ENCODE data around the gene FBXO11.

- TF ChIP-seq, protein P1, sequence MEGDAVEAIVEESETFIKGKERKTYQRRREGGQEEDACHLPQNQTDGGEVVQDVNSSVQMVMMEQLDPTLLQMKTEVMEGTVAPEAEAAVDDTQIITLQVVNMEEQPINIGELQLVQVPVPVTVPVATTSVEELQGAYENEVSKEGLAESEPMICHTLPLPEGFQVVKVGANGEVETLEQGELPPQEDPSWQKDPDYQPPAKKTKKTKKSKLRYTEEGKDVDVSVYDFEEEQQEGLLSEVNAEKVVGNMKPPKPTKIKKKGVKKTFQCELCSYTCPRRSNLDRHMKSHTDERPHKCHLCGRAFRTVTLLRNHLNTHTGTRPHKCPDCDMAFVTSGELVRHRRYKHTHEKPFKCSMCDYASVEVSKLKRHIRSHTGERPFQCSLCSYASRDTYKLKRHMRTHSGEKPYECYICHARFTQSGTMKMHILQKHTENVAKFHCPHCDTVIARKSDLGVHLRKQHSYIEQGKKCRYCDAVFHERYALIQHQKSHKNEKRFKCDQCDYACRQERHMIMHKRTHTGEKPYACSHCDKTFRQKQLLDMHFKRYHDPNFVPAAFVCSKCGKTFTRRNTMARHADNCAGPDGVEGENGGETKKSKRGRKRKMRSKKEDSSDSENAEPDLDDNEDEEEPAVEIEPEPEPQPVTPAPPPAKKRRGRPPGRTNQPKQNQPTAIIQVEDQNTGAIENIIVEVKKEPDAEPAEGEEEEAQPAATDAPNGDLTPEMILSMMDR (IDR thresholded peaks at IDR 0.05) = no peak
- TF ChIP-seq POLR2A (IDR thresholded peaks at IDR 0.05) = no peak
Observed at GRCh38 chr2:47903781-47904490, 2.4 kb downstream of the FBXO11 start.

Data from heart left ventricle (tissue), 13 donors.